GM12801 (cell line): Measurements from ENCODE around the gene FAM163B.

Experiments used
- CTCF ChIP-seq: IDR thresholded peaks from one replicate; pipeline ENCODE4 v1.5.1; 2011; ENCODE audit warnings: control low read depth; ENCODE audit not compliant: insufficient read length; ENCODE audit errors: extremely low read depth

The FAM163B gene

GRCh38 chr9:133641861-133642595, 32.8 kb upstream of the FAM163B start:
- TF ChIP-seq CTCF: no peak

GRCh38 chr9:133641396-133641655, 32.1 kb upstream of the FAM163B start:
- no peak for TF ChIP-seq CTCF

GRCh38 chr9:133640580-133641395, 31.6 kb upstream of the FAM163B start:
- TF ChIP-seq CTCF: no peak

GRCh38 chr9:133640160-133640559, 31.0 kb upstream of the FAM163B start:
- no peak for TF ChIP-seq CTCF

- no peak for TF ChIP-seq CTCF
Observed at GRCh38 chr9:133639613-133640012, 30.4 kb upstream of the FAM163B start.

GRCh38 chr9:133638711-133639110, 29.5 kb upstream of the FAM163B start:
- no peak for TF ChIP-seq CTCF

- TF ChIP-seq CTCF: no peak
Observed at GRCh38 chr9:133638076-133638475, 28.9 kb upstream of the FAM163B start.
